NB4 (cell line): ENCODE measurements around the gene CHCHD6.

Experiments
- DNase-seq: peaks from one replicate; pipeline ENCODE4 v3.0.0; 2010; ENCODE audit warnings: low read depth
- H3K4me3 ChIP-seq: one replicate; pipeline ENCODE4 v1.5.1; 2011; ENCODE audit warnings: mild to moderate bottlenecking, low read depth, low read length, moderate library complexity
- CTCF ChIP-seq: IDR thresholded peaks from one replicate; pipeline ENCODE4 v1.5.1; 2012; ENCODE audit warnings: low read depth, low read length
- MYC ChIP-seq: IDR thresholded peaks from 2 replicates; pipeline ENCODE4 v1.6.1; 2011; ENCODE audit warnings: low read depth, low read length
- POLR2A ChIP-seq: IDR thresholded peaks from 2 replicates; pipeline ENCODE4 v1.6.1; 2011; ENCODE audit warnings: mild to moderate bottlenecking; ENCODE audit not compliant: insufficient read length; ENCODE audit errors: extremely low read depth
- TF ChIP-seq, protein P1 (sequence below): IDR thresholded peaks from 2 replicates; pipeline ENCODE4 v1.6.1; 2011; ENCODE audit warnings: low read depth, low read length

The CHCHD6 gene

GRCh38 chr3:126748701-126749546, 44.9 kb downstream of the CHCHD6 start:
- DNase-seq, result no peak
- no peak for TF ChIP-seq CTCF
- TF ChIP-seq POLR2A, result no peak

DNA sequence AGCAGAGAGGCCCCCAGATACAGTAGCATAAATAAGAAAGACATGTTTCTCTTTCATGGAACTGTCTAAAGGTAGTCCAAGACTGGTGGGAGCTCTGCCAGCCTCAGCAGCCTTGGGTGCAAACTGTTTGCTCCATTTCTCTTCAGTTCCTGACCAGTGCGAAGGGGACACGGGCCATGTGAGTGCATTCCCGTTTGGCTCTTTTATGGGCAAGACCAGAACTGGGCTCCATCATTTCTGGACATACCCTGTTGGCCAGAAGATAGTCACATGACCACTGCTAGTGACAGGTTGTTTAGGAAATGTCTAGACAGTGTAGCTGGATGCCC, 45.5 kb downstream of the CHCHD6 start:
- no peak overlapping the region for H3K4me3 ChIP-seq
- TF ChIP-seq POLR2A, result no peak
- no peak for TF ChIP-seq CTCF
- no peak for TF ChIP-seq MYC
- TF ChIP-seq, protein P1, sequence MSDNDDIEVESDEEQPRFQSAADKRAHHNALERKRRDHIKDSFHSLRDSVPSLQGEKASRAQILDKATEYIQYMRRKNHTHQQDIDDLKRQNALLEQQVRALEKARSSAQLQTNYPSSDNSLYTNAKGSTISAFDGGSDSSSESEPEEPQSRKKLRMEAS, result no peak
- no peak for DNase-seq

More at GRCh38 chr3:126748701-126749546, 44.9 kb downstream of the CHCHD6 start:
- no peak overlapping the region for H3K4me3 ChIP-seq

GRCh38 chr3:126749931-126750755, 46.1 kb downstream of the CHCHD6 start:
- TF ChIP-seq CTCF (no peak), MYC (no peak), POLR2A (no peak)
- TF ChIP-seq, protein P1, result no peak
- no peak for DNase-seq
- H3K4me3 ChIP-seq, result no peak overlapping the region

DNA sequence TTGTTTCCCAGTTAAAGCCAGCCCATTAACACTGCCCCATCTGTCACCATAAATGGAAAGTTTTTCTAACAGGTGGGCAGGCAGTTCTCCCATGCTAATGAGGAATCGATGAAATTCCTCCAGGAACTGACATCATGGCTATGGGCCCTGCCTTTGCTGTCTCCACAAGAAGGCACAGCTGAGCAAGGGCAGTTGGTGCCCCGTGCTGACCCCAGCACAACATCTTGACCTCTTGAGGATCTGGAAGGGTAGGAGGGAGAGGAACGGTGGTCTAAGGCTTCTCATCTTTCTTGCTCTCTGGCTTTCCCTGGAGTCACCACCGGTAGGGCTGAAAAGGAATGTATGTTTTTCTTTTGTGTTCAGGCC, 46.7 kb downstream of the CHCHD6 start:
- DNase-seq, result no peak
- no peak overlapping the region for H3K4me3 ChIP-seq
- TF ChIP-seq POLR2A (no peak), CTCF (no peak), MYC (no peak)
- TF ChIP-seq, protein P1, result no peak

DNA sequence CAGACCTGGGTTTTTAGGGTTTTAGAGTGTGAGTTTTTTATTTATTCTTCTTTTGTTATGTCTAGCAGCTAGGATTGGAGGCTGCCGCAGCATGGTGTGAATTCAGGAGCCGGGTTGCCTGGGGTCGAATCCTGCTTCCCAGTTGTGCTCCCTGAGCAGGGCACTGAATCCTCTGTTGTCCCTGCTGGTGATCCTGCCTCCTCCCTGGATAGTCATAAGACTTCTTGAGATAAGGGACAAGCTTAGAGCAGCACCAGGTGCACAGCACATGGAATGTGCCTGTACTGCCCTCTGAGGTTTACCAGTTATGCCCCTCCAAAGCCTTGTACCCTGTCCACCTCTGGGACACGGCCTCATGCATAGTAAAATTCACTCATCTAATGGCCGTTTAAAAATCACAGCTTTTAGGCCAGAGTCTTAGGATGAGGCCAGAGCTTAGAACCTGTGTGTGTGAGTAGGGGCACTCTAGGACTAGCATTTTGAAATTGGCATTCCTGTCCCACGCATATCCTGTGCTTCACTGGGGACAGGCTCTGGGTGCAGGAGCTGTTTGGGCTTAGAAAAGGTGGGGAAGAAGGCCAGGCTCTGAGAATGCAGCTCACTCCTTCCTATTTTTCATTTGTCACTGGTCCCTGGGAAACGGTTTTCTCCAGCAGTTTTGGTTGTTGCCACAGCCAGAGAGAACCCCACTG, 47.7 kb downstream of the CHCHD6 start:
- no peak for DNase-seq
- no peak overlapping the region for H3K4me3 ChIP-seq
- no peak for TF ChIP-seq CTCF
- TF ChIP-seq, protein P1, result no peak
- no peak for TF ChIP-seq MYC
- TF ChIP-seq POLR2A, result no peak
